HCEC 1CT (cell line): ENCODE measurements around the gene B4GALNT3.

Experiments
- DNase-seq: peaks from one replicate; pipeline ENCODE4 v3.0.0-alpha.2; 2017

Gene B4GALNT3

GRCh38 chr12:602700-603068 lies 142.9 kb downstream of the B4GALNT3 start:
- DNase-seq, result no peak

GRCh38 chr12:604956-605355 lies 145.2 kb downstream of the B4GALNT3 start:
- no peak for DNase-seq

GRCh38 chr12:607541-608001 lies 147.8 kb downstream of the B4GALNT3 start:
- no peak for DNase-seq

GRCh38 chr12:608413-608812 lies 148.7 kb downstream of the B4GALNT3 start:
- no peak for DNase-seq

GRCh38 chr12:608921-609320 lies 149.2 kb downstream of the B4GALNT3 start:
- DNase-seq, result no peak

- DNase-seq, result no peak
These were observed 152.0 kb downstream of the B4GALNT3 start for GRCh38 chr12:611721-612120.

- DNase-seq, result no peak
These were observed 152.6 kb downstream of the B4GALNT3 start for GRCh38 chr12:612293-612692.

GRCh38 chr12:612886-613285 lies 153.1 kb downstream of the B4GALNT3 start:
- no peak for DNase-seq
